GM08714 (cell line): ENCODE results near the gene GTF2IRD2.
"Not testable (repeated sequence)": the region's sequence is repeated elsewhere in the genome, so short reads cannot be mapped to it uniquely, and the experiment has no call there.

ENCODE experiments used
- H3K4me3 ChIP-seq: fragments of 200-500 bp; sonication (Bioruptor generic); 2 replicates; pipeline ENCODE4 v1.5.1; 2014; ENCODE audit warnings: mild to moderate bottlenecking, low read length, inconsistent platforms

GTF2IRD2 gene

GRCh38 chr7:74788369-74789150 lies 62.8 kb downstream of the GTF2IRD2 start:
- H3K4me3 ChIP-seq: not testable (repeated sequence)

GRCh38 chr7:74783595-74783994 lies 67.8 kb downstream of the GTF2IRD2 start:
- not testable (repeated sequence) for H3K4me3 ChIP-seq

- H3K4me3 ChIP-seq: not testable (repeated sequence)
These were observed 69.7 kb downstream of the GTF2IRD2 start for GRCh38 chr7:74781746-74782145.

- not testable (repeated sequence) for H3K4me3 ChIP-seq
These were observed 72.4 kb downstream of the GTF2IRD2 start for GRCh38 chr7:74779053-74779452.

- H3K4me3 ChIP-seq: not testable (repeated sequence)
These were observed 76.3 kb downstream of the GTF2IRD2 start for GRCh38 chr7:74775111-74775510.

- not testable (repeated sequence) for H3K4me3 ChIP-seq
These were observed 77.3 kb downstream of the GTF2IRD2 start, which contains the start of gene NCF1 for GRCh38 chr7:74773760-74774750. Gene NCF1, plus strand, starts transcription at chr7:74774011. Its CDS starts 21 bp downstream, at chr7:74774032.

GRCh38 chr7:74772093-74772492 lies 79.3 kb downstream of the GTF2IRD2 start:
- H3K4me3 ChIP-seq: not testable (repeated sequence)

GRCh38 chr7:74770062-74770461 lies 81.3 kb downstream of the GTF2IRD2 start:
- not testable (repeated sequence) for H3K4me3 ChIP-seq

- H3K4me3 ChIP-seq: not testable (repeated sequence)
These were observed 84.4 kb downstream of the GTF2IRD2 start for GRCh38 chr7:74766991-74767390.

- H3K4me3 ChIP-seq: not testable (repeated sequence)
These were observed 84.9 kb downstream of the GTF2IRD2 start for GRCh38 chr7:74766509-74766908.

GRCh38 chr7:74765205-74765918 lies 86.0 kb downstream of the GTF2IRD2 start:
- not testable (repeated sequence) for H3K4me3 ChIP-seq

- not testable (repeated sequence) for H3K4me3 ChIP-seq
These were observed 92.4 kb downstream of the GTF2IRD2 start for GRCh38 chr7:74758982-74759381.

- H3K4me3 ChIP-seq: not testable (repeated sequence)
These were observed 93.1 kb downstream of the GTF2IRD2 start for GRCh38 chr7:74758268-74758667.

- H3K4me3 ChIP-seq: not testable (repeated sequence)
These were observed 94.7 kb downstream of the GTF2IRD2 start for GRCh38 chr7:74756673-74757072.

- H3K4me3 ChIP-seq: not testable (repeated sequence)
These were observed 97.4 kb downstream of the GTF2IRD2 start for GRCh38 chr7:74753921-74754482.
